NAMALWA (cell line): ENCODE results near the gene OOSP1.
A peak's percentile ranks its signal among the peaks of the same experiment; 100 is the strongest.
"Not testable (repeated sequence)": the region's sequence is repeated elsewhere in the genome, so short reads cannot be mapped to it uniquely, and the experiment has no call there.

ENCODE experiments used
- DNase-seq: peaks from one replicate; pipeline ENCODE4 v3.0.0-alpha.2; 2015; ENCODE audit warnings: low spot score

The OOSP1 gene, protein sequence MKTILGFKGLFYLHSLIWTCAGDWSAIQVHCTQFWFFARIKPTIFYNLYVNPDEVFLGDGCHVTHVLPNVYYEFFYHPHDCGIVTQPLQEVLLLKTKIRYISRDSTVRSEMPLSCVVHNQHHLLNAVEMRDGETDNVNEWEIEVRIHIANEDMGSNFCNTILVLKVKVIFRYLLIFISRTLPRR

DNA sequence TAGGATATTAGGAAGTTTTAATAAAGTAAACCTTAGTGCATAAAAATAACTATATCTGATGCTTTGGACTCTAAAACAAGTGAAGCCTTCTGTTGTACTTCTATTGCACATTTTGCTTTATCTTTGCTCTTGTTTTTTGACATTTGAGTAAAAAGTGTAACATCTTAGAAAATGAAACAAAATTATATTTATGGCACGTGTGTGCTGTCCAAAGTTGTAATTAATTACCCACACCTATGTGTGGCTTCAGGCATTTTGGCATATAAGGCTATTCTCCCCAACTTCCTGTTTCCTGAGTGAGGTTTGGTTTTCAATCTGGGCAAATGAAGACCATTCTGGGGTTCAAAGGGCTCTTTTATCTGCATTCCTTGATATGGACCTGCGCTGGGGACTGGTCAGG is at the start of gene OOSP1:
TSS of gene OOSP1 (plus strand) at position 301 of the 400 bp plus-strand sequence. CDS start at position 324, 23 bp downstream.
- DNase-seq: no peak

DNA sequence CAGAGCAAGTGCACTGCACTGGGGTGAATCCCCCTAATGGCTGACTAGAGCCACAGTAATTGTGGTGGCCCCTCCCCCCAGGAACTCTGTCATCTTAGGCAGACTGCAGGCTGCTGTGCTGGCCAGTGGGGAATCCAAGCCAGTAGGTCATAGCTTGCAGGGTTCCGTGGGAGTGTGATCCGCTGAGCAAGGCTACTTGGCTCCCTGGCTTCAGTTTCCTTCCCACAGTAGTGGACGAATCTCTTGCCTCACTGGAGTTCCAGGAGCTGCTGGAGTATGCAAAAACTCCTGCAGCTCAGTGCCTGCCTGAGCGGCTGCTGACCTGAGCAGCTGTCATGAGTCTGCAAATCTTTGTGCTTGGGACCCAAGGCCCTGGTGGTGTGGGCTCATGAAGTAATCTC is 46.5 kb upstream of the OOSP1 start:
- no peak for DNase-seq

DNA sequence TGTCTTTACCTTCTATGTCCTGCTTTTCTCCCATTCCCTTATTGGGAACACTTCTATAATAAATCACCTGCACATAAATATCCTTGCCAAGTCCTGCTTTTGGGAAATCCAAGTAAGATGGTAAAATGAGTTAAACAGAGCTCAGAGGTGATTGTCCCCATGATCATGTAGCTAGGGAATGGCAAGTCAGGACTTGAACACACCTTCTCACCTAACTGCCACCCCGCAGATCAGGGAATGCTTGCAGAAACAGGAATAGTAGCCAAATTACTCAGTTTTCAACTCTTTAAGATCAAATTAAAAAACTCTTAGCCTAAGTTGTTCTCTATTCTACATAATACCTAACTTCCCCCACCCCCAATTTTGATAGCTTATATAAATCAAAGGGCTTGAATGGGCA is 43.6 kb upstream of the OOSP1 start:
- no peak for DNase-seq

DNA sequence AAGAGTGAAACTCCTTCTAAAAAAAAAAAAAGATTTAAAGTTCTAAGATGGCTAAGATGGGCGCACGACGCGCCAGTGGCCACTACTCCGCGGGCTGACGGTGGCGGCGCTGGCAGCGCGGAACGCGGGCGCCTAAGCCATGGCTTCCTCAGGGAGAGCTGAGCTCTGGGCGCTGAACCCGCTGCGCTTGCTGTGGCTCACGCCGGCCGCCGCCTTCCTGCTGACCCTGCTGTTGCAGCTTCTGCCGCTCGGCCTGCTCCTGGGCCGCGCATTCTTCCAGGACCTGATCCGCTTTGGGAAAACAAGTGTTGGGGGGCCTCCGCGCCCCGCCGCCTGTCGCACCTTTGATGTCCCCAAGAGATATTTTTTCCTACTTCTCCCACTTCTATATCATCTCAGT is 40.2 kb upstream of the OOSP1 start:
- DNase-seq: no peak

DNA sequence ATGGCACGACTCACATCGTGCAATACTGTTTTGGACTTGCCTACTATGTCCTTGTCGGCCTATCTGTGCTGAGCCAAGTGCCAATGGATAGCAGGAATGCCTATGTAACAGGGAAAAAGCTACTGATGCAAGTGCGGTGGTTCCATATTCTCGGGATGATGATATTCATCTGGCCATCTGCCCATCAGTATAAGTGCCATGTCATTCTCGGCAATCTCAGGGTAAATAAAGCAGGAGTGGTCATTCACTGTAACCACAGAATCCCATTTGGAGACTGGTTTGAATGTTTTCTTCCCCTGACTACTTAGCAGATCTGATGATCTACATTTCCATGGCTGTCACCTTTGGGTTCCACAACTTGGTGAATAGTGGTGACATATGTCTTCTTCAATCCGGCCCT is 39.6 kb upstream of the OOSP1 start:
- no peak for DNase-seq

DNA sequence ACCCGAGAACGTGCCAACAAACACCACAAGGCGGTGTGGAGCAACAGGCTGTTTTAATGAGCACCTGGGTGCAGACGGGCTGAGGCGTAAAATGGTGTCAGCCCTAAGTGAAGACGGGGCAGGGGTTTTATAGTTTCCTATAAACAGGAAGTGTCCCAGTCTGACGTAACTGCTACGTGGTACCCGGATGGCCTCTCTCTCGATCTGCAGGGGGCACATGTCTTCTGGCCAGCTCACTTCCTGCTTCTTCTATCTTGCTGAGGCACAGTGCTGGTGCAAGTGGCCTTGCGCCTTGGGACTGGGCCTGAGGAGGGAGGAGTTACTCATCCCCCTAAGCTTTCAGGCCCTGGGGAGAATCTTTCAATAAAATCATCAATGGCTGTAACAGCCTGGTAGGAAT is 38.7 kb upstream of the OOSP1 start:
- peak; percentile 4 for DNase-seq

DNA sequence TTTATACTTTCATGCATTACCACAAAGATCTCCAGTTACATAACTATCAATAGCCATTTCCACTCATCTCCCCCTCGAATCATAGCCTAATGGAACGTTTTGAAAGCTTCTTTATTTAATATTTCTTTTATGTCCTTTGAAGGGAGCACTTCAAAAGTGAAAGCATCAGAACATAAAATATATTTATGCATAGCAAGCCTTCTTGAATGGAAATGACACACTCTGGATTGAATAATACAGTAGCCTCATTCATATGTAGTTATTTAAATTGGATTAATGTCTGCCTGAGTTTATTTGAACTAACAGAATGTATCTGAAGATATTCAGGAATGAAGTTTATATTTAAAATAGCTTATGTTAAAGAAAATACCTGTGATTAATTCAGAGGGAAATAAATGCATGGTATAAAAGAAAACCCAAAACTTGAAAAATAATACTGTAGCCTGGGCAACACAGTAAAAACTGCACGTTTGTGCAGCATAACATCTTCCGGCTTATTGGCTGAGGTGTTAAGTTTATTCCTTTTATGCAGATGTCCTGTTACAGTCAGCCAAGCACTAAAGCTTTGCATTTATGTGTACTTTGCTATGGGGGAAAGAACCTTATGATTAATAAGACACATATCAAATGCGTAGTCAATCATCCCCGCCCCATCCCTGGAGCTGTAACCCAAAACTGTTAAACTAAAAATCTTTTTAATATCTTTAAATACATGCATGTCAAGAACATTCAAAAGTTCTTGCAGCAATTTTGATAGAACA is 37.7 kb upstream of the OOSP1 start:
- DNase-seq: no peak

DNA sequence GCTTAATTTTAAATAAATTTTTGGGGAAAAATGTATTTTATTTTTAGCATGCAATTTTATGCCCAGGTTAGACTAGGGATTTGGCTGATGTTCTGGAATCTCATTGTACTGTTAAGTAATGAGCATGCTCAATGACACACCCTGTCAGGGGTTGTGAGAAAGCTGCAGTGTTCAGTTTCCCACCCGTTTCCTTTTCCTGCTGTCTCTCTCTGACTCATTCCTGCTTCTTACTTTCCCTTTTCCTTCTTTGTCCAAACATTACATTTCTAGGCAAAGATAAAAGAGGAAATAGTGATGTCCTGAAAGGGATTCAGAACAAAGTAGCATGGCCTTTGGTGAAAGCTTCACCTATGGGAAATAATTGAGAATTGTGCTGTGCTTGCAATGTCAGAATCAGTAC is 36.9 kb upstream of the OOSP1 start:
- DNase-seq: no peak

DNA sequence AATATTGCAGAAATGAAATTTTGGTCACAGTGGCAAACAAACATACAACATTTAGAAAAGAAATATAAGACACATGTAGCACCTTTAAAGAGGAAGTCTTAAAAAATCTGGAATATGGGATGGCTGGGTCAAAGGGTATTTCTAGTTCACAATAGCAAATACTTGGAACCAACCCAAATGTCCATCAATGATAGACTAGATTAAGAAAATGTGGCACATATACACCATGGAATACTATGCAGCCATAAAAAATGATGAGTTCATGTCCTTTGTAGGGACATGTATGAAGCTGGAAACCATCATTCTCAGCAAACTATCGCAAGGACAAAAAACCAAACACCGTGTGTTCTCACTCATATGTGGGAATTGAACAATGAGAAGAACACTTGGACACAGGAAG is 34.7 kb upstream of the OOSP1 start:
- DNase-seq: not testable (repeated sequence)

DNA sequence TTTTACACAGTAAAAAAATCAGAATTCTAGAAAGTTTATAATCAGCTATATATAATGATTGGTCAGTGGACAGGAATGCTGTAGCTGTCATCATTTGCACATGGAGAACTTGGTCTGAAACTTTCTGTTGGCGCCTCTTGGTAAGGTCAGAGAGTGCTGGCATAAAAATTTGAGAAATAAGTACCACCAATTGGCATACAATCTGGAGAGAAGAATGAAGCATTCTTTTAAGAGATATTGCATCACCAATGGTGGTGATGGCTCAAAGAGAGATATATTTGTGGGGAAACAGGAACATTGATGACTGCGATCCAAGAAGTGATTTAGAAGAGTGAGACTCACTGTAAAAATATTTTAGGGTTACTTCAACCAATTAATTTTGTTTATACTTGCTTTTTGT is 19.8 kb upstream of the OOSP1 start:
- no peak for DNase-seq

DNA sequence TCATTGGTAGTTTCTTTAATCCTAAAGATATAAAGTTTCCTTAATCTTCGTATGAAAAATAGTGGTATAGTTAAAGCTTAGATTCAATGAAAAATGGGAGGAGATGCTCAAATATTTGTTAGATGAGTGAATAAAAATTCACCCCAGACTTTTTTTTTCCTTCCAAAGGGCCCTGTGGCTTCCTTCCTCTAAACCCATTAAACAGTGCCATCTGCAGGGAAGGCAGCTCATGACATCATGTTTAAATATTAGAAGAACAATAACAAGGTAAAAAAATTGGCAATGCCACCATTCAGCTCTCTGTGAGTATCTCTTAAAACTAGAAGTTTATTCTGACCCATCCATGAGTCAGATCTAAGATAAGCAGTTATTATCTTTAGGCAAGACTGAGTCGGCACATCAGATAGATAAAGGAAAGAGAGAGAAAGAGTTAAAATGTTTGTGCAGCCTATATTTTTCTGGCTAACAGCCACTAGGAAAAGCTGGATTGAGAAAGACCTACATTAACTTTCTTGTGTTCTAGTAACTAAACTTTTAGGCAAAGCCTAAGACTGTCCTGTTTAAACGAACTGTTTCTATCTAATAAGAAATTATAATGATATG is 19.1 kb upstream of the OOSP1 start:
- DNase-seq: peak; percentile 69

DNA sequence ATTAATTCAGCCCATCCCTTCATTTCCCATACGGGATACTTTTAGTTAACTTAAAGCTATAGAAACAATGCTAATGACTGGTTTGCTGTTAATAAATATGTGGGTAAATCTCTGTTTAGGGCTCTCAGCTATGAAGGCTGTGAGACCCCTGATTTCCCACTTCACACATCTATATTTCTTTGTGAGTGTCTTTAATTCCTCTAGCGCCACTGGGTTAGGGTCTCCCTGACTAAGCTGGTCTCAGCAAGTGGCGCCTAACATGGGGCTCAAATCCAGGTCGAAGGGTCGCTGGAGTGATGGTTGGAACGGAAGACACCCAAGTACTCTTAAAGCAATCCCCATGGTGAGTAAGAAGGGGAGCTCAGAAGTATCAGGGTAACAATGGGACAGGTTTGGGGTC is 14.4 kb upstream of the OOSP1 start:
- no peak for DNase-seq

DNA sequence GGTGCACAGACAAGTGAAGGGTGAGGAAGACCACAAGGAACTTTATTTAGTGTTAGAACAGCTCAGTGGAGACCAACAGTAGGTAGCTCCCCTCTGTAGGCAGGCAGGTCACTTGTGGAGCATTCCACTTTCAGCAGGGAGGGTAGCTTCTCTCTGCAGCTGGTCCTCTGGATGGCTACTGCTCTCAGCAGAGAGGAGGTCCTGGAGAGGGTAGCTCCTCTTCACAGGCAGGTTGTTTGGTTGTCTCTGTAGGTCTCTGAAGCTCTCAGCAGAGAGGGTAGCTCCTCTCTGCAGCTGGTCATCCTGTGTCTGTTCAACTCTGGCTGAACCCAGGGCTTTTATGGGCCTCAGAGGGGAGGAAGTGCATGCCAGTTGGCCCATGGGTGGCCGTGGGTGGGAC is 6.5 kb upstream of the OOSP1 start:
- DNase-seq: no peak

DNA sequence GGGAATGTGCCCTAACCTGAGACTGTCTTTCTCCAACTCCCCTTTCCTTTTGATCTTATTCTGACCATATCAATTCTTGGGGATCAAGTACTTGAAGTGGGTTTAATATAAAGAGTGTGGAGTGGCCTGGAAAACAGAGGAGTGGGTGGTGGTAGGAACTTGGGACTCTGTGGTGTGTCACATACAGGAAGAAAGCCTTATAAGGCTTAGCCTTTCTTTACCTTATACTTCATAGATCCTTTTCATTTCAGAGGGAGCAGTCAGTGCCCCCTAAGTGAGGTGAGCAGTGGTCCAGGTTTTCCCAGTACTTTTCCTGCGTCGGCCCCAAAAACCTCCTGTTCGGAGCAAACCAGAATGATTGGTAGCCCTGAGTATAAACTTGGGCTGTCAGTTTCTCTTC is 486 bp downstream of the OOSP1 start:
- no peak for DNase-seq

DNA sequence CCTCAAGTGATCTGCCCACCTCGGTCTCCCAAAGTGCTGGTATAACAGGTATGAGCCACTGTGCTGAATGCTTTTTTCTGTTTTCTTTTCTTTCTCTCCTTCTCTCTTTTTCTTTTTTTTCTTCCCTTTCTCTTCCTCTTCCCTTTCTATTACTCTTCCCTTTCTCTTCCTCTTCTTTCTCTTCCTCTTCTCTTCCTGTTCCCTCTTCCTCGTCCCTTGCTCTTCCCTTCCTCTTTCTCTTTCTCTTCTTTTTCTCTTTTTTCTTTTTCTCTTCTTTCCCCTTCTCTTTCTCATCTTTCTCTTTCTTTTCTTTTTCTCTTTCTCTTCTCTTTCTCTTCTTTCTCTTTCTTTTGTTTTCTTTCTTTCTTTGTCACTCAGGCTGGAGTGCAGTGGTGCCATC is 1.2 kb downstream of the OOSP1 start:
- DNase-seq: no peak

DNA sequence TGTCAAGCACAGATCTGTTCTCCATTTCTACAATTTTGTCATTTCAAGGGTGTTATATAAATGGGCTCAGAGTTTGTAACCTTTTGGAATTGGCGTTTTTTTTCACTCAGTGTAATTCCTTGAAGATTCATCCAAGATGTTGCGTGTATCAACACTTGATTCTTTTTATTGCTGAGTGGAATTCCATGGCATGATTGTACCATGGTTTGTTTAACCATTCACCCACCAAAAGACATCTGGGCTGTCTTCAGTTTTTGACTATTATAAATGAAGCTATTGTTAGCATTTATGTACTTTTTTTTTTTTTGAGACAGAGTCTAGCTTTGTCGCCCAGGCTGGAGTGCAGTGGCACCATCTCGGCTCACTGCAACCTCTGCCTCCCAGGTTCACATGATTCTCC is 2.9 kb downstream of the OOSP1 start:
- DNase-seq: no peak

DNA sequence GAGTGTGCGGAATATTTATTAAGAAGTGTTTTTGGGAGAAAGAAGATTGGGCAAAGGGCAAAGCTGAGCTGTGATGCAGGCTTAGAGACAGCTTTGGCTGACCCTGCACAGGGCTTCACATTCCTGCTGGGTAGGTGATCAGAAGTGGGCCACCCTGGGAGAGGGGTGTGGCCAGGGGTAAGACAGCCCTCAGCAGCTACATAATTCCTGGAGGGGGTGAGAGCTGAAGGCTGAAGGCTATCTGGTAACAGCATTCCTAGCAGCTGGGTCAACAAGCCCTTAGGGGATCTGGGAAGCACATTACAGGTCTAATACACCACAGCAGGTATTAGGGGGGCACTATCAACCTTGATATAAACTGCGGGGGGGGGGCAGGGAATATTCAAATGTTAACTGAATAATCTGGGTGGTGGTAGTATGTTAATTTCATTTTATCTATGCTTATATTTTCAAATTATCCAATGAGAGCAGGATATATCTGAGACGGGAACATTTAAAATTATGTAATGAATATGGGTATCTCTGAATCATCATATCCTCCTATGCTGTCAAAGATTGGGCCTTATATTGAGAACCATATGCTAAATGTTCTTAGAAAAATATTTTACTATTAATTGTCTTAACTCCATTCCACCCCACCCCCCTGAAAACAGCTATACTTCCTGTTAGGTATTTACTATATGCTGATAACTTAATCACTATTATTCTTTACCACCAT is 5.9 kb downstream of the OOSP1 start:
- no peak for DNase-seq

DNA sequence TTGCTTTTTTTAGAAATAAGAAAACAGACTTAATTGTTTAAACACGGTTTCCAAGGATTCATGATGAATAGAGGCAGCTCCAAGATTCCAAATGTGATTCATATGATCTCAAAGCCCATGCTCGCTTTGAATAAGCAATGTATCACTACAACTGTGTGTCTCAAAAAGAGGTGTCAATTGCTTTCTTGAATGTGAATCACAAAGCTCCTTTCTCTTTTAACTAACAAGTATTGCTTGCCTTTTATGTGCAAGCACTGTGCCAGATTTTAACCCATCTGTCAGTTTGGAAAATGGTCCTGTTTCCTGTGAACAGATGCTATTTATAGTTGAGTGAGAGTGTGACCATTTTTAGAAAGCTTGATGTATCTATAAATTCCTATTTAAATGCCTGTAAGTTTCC is 6.5 kb downstream of the OOSP1 start:
- DNase-seq: no peak

DNA sequence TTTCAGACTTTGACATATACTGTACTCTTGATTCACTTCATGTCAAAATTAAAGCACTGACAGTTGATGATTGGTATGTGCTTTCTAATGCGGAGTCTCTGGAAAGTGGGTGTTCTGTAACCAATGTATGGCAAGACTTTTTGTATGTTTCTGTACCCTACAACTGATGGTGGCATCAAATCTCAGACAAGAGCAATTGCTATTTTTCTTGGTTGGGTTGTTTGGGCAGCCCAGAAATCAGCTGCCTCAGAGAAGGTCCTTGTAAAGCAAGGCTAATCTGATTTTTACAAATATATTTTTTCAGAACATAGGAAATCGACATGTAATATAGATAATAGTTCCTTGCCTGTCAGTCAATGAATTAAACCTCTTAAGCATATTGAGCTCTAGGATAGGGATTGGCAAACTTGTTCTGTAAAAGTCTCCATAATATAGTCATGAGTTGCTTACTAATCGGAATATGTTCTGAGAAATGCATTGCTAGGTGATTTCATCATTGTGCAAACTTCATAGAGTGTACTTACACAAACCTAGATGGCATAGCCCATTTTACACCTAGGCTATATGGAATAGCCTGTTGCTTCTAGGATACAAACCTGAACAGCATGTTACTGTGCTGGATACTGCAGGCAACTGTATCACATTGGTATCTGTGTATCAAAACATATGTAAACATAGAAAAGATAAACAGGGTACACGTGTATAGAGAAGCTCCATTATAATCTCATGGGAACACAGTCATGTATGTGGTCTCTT is 15.4 kb downstream of the OOSP1 start:
- no peak for DNase-seq

DNA sequence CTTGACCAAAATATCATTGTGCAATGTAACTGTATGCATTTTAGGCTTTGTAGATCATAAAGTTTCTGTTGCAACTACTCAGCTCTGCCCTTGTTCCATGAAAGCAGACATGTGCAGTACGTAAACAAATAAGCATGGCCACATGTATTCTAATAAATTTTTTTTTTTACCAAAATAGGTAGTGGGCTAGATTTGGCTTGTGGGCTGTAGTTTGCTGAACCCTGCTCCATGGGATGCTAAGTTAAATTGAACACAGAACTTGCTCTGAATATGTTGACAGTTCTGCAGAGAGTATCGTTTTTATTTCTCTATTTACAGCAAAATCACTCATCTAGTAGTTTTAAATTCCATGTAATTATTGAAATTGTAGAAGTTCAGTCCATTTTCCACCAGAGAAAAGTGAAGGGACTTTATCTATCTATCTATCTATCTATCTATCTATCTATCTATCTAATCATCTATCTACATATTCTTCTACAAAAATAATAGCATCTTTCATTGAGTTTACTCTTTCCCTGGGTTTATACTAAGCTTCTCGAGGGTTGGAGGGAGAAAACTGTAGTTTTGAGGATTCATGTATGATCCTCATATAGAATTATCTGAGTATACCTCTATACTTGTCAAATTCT is 16.1 kb downstream of the OOSP1 start:
- no peak for DNase-seq

DNA sequence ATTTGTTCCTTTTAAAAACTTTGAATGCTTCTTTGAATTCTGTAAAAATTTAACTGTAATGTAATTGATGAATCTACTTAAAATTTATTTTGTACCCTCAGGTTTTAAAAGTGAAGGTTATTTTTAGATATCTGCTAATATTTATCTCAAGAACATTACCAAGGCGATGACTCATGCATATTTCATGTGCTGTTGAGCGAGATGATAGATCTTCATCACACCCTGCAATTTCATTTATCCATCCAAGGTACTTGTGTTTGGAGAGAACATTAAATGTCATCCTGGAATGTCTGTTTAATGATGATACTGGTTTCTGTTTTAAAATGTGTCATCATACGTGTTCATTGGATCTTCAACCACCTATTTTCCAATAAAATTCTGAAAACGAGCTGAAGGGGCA is 18.9 kb downstream of the OOSP1 start:
- DNase-seq: no peak
